ENCODE results near the gene DYNC2I2. TPM values are rescaled to one million over a fixed set of nuclear protein-coding genes. Genes with fewer than 3 reads are reported as not detected.

Gene DYNC2I2
- polyA plus RNA-seq, 3 donors: 51.3 to 81.2 (median 77.3) TPM

- DNase-seq (ENCODE audit: extremely low read depth in 1 of 11, low read depth in 9 of 11, low spot score in 4 of 11): no peak
These were observed 28.1 kb downstream of the DYNC2I2 start for GRCh38 chr9:128628471-128629048.

GRCh38 chr9:128627906-128628305 is 28.7 kb downstream of the DYNC2I2 start:
- DNase-seq (ENCODE audit: extremely low read depth in 1 of 11, low read depth in 9 of 11, low spot score in 4 of 11): no peak

- DNase-seq (ENCODE audit: extremely low read depth in 1 of 11, low read depth in 9 of 11, low spot score in 4 of 11): no peak
These were observed 29.4 kb downstream of the DYNC2I2 start for GRCh38 chr9:128627127-128627715.

- no peak for DNase-seq (ENCODE audit: extremely low read depth in 1 of 11, low read depth in 9 of 11, low spot score in 4 of 11)
These were observed 30.5 kb downstream of the DYNC2I2 start for GRCh38 chr9:128626181-128626580.

GRCh38 chr9:128625391-128626146 is 31.1 kb downstream of the DYNC2I2 start:
- DNase-seq (ENCODE audit: extremely low read depth in 1 of 11, low read depth in 9 of 11, low spot score in 4 of 11): no peak

GRCh38 chr9:128624566-128624965 is 32.1 kb downstream of the DYNC2I2 start:
- no peak for DNase-seq (ENCODE audit: extremely low read depth in 1 of 11, low read depth in 9 of 11, low spot score in 4 of 11)

GRCh38 chr9:128621730-128622455 is 34.8 kb downstream of the DYNC2I2 start:
- no peak for DNase-seq (ENCODE audit: extremely low read depth in 1 of 11, low read depth in 9 of 11, low spot score in 4 of 11)

- no peak for DNase-seq (ENCODE audit: extremely low read depth in 1 of 11, low read depth in 9 of 11, low spot score in 4 of 11)
These were observed 36.9 kb downstream of the DYNC2I2 start for GRCh38 chr9:128619779-128620178.

- DNase-seq (ENCODE audit: extremely low read depth in 1 of 11, low read depth in 9 of 11, low spot score in 4 of 11): no peak
These were observed 37.5 kb downstream of the DYNC2I2 start for GRCh38 chr9:128619127-128619526.

GRCh38 chr9:128617943-128618342 is 38.7 kb downstream of the DYNC2I2 start:
- DNase-seq (ENCODE audit: extremely low read depth in 1 of 11, low read depth in 9 of 11, low spot score in 4 of 11): no peak

GRCh38 chr9:128615571-128615970 is 41.1 kb downstream of the DYNC2I2 start:
- no peak for DNase-seq (ENCODE audit: extremely low read depth in 1 of 11, low read depth in 9 of 11, low spot score in 4 of 11)

GRCh38 chr9:128614728-128615127 is 41.9 kb downstream of the DYNC2I2 start:
- DNase-seq (ENCODE audit: extremely low read depth in 1 of 11, low read depth in 9 of 11, low spot score in 4 of 11): no peak

- DNase-seq (ENCODE audit: extremely low read depth in 1 of 11, low read depth in 9 of 11, low spot score in 4 of 11): no peak
These were observed 44.9 kb downstream of the DYNC2I2 start for GRCh38 chr9:128611600-128612394.

- DNase-seq (ENCODE audit: extremely low read depth in 1 of 11, low read depth in 9 of 11, low spot score in 4 of 11): no peak
These were observed 45.8 kb downstream of the DYNC2I2 start for GRCh38 chr9:128610897-128611296.

- no peak for DNase-seq (ENCODE audit: extremely low read depth in 1 of 11, low read depth in 9 of 11, low spot score in 4 of 11)
These were observed 48.9 kb downstream of the DYNC2I2 start for GRCh38 chr9:128607642-128608350.

GRCh38 chr9:128603697-128604096 is 53.0 kb downstream of the DYNC2I2 start:
- DNase-seq (ENCODE audit: extremely low read depth in 1 of 11, low read depth in 9 of 11, low spot score in 4 of 11): no peak

GRCh38 chr9:128600099-128600498 is 56.5 kb downstream of the DYNC2I2 start:
- DNase-seq (ENCODE audit: extremely low read depth in 1 of 11, low read depth in 9 of 11, low spot score in 4 of 11): no peak

GRCh38 chr9:128595471-128595870 is 61.2 kb downstream of the DYNC2I2 start:
- DNase-seq (ENCODE audit: extremely low read depth in 1 of 11, low read depth in 9 of 11, low spot score in 4 of 11): no peak

Data from renal cortex interstitium (tissue), 11 donors.